ENCODE data around the gene RNF41. TPM values are rescaled to one million over a fixed set of nuclear protein-coding genes. Genes with fewer than 3 reads are reported as not detected.
"Not testable (repeated sequence)": the region's sequence is repeated elsewhere in the genome, so short reads cannot be mapped to it uniquely, and the experiment has no call there.

Gene RNF41
- total RNA-seq, 1 donor, result 75.0 TPM

- TF ChIP-seq CTCF (IDR thresholded peaks at IDR 0.05; ENCODE audit: insufficient read depth, low read length), result no peak
- DNase-seq (ENCODE audit: low read depth), result peak; percentile 79
- peak overlapping the region; percentile 98 for H3K4me3 ChIP-seq (ENCODE audit: low read depth, low read length)
These were observed 62.7 kb downstream of the RNF41 start for GRCh38 chr12:56158926-56159461.

GRCh38 chr12:56158029-56158925 lies 63.4 kb downstream of the RNF41 start, which contains the start of gene MYL6:
Gene MYL6 (plus strand): TSS chr12:56158359. CDS start chr12:56158402, 43 bp downstream.
- no peak for TF ChIP-seq CTCF (IDR thresholded peaks at IDR 0.05; ENCODE audit: insufficient read depth, low read length)
- peak; percentile 99 for DNase-seq (ENCODE audit: low read depth)
- H3K4me3 ChIP-seq (ENCODE audit: low read depth, low read length), result peak within 1 kb of the TSS; percentile 98

- peak; percentile 77 for TF ChIP-seq CTCF (IDR thresholded peaks at IDR 0.05; ENCODE audit: insufficient read depth, low read length)
- peak; percentile 86 for DNase-seq (ENCODE audit: low read depth)
- peak overlapping the region; percentile 98 for H3K4me3 ChIP-seq (ENCODE audit: low read depth, low read length)
These were observed 64.3 kb downstream of the RNF41 start for GRCh38 chr12:56157201-56158028.

GRCh38 chr12:56156464-56157200 lies 65.1 kb downstream of the RNF41 start:
- not testable (repeated sequence) for DNase-seq (ENCODE audit: low read depth); H3K4me3 ChIP-seq (ENCODE audit: low read depth, low read length)

GRCh38 chr12:56155256-56155845 lies 66.4 kb downstream of the RNF41 start:
- no peak for DNase-seq (ENCODE audit: low read depth)
- no peak for TF ChIP-seq CTCF (IDR thresholded peaks at IDR 0.05; ENCODE audit: insufficient read depth, low read length)
- H3K4me3 ChIP-seq (ENCODE audit: low read depth, low read length), result no peak overlapping the region

GRCh38 chr12:56154818-56155217 lies 66.9 kb downstream of the RNF41 start:
- no peak overlapping the region for H3K4me3 ChIP-seq (ENCODE audit: low read depth, low read length)
- no peak for TF ChIP-seq CTCF (IDR thresholded peaks at IDR 0.05; ENCODE audit: insufficient read depth, low read length)
- DNase-seq (ENCODE audit: low read depth), result no peak

Measured in fibroblast of the aortic adventitia (primary cell).